A673 (cell line): Measurements from ENCODE around the gene PHYHIPL. TPM values are rescaled to one million over a fixed set of nuclear protein-coding genes. Genes with fewer than 3 reads are reported as not detected.
"Not testable (repeated sequence)": the region's sequence is repeated elsewhere in the genome, so short reads cannot be mapped to it uniquely, and the experiment has no call there.

Source experiments
- BruUV-seq: library from RNA; stranded (reverse); fragments of 400-500 nt; replicated peaks from 2 replicates; lab custom pipeline; 2021; lab: Mats Ljungman, UMichigan
- CTCF ChIA-PET: fragments of 300-600 bp; sonication (Branson Sonifier 250); formaldehyde crosslinking; loops from one replicate; lab custom pipeline; 2022; ENCODE audit warnings: antibody characterized with exemption; lab: Charles Lee
- POLR2A ChIA-PET: fragments of 300-600 bp; sonication (Branson Sonifier 250); formaldehyde crosslinking; loops from one replicate; lab custom pipeline; 2022; ENCODE audit warnings: antibody characterized with exemption; ENCODE audit not compliant: low non-redundant PET; lab: Charles Lee
- DNase-seq: peaks from one replicate; pipeline ENCODE4 v3.0.0-alpha.2; 2015; ENCODE audit warnings: low spot score
- H3K27ac ChIP-seq: fragments of 200-600 bp; sonication (generic); 2 replicates; pipeline ENCODE4 v1.5.1; 2016; ENCODE audit warnings: mixed run types, low read depth, mild to moderate bottlenecking, mixed read lengths, antibody characterized with exemption, low read length; ENCODE audit not compliant: poor library complexity, severe bottlenecking
- H3K27me3 ChIP-seq: fragments of 200-600 bp; sonication (generic); replicated peaks from 2 replicates; pipeline ENCODE4 v1.6.1; 2017; ENCODE audit warnings: mixed run types, low read depth, mild to moderate bottlenecking, mixed read lengths, antibody characterized with exemption, low read length; ENCODE audit not compliant: insufficient read depth, poor library complexity
- H3K36me3 ChIP-seq: fragments of 200-600 bp; sonication (generic); 2 replicates; pipeline ENCODE4 v1.6.1; 2016; ENCODE audit warnings: mixed run types, mild to moderate bottlenecking, mixed read lengths, antibody characterized with exemption, low read length; ENCODE audit not compliant: insufficient read depth, poor library complexity, severe bottlenecking
- H3K4me1 ChIP-seq: fragments of 200-600 bp; sonication (generic); 2 replicates; pipeline ENCODE4 v1.6.1; 2017; ENCODE audit warnings: mixed run types, mild to moderate bottlenecking, mixed read lengths, antibody characterized with exemption, low read length; ENCODE audit not compliant: insufficient read depth, poor library complexity, severe bottlenecking
- H3K4me3 ChIP-seq: fragments of 200-600 bp; sonication (generic); 2 replicates; pipeline ENCODE4 v1.5.1; 2016; ENCODE audit warnings: low read depth, mixed run types, mild to moderate bottlenecking, mixed read lengths, low read length; ENCODE audit not compliant: poor library complexity, severe bottlenecking
- H3K9me3 ChIP-seq: fragments of 200-600 bp; sonication (generic); 2 replicates; pipeline ENCODE4 v1.6.1; 2016; ENCODE audit warnings: mixed run types, low read depth, mild to moderate bottlenecking, mixed read lengths, antibody characterized with exemption, low read length; ENCODE audit not compliant: poor library complexity, severe bottlenecking
- CTCF ChIP-seq: fragments of 300-800, 200-600 bp; sonication (generic); conservative IDR thresholded peaks from 2 replicates; pipeline ENCODE4 v1.5.1; 2017; ENCODE audit warnings: low read depth, mild to moderate bottlenecking, antibody characterized with exemption, low read length, moderate library complexity, mixed read lengths
- EZH2 ChIP-seq: fragments of 200-600 bp; sonication (generic); IDR thresholded peaks from 2 replicates; pipeline ENCODE4 v1.6.1; 2017; ENCODE audit warnings: borderline replicate concordance, low read depth, mild to moderate bottlenecking, mixed read lengths, antibody characterized with exemption, low read length; ENCODE audit not compliant: poor library complexity, severe bottlenecking
- intact Hi-C: fragments of 100-400 bp; cut with micrococcal nuclease; formaldehyde crosslinking; loops from one replicate; pipeline ENCODE4 v1.10.0; 2022; ENCODE audit not compliant: unreplicated experiment
- total RNA-seq: library from RNA; stranded (reverse); gene quantifications from 2 replicates; pipeline ENCODE4 v1.2.3, GENCODE V29; 2021

PHYHIPL gene
- total RNA-seq, 1 experiment from 2014 or later = 0.97 TPM

- no TSS peak for BruUV-seq
- Histone ChIP-seq H3K9me3 (no peaks in the 10 kb centered on the region), H3K4me1 (no peaks in the 10 kb centered on the region), H3K4me3 (no peak overlapping the region), H3K27me3 (peaks cover 23% of the 10 kb centered on the region), H3K36me3 (no peaks in the 10 kb centered on the region), H3K27ac (no peak overlapping the region)
- intact Hi-C loops = no loop called here
- ChIA-PET POLR2A (no interaction called here), CTCF (no interaction called here)
- DNase-seq = no peak
- TF ChIP-seq CTCF = no peak
Measured at GRCh38 chr10:59216178-59216869, 39.9 kb downstream of the PHYHIPL start.

- intact Hi-C loops = loop anchor here (5.0 kb wide), 1 partner anchor 270 kb away; no protein-coding TSS in a partner anchor
- ChIA-PET POLR2A (no interaction called here), CTCF (no interaction called here)
- H3K4me1 ChIP-seq = no peaks in the 10 kb centered on the region
- TF ChIP-seq CTCF (no peak), EZH2 (no peak)
- no peaks in the 10 kb centered on the region for H3K36me3 ChIP-seq
- no peak for DNase-seq
- H3K9me3 ChIP-seq = no peaks in the 10 kb centered on the region
- H3K4me3 ChIP-seq = no peak overlapping the region
- BruUV-seq = no TSS peak
- no peak overlapping the region for H3K27ac ChIP-seq
- H3K27me3 ChIP-seq = no peaks in the 10 kb centered on the region
Measured at GRCh38 chr10:59222788-59223187, 46.3 kb downstream of the PHYHIPL start.

- POLR2A ChIA-PET, DNase-seq, H3K36me3 ChIP-seq, H3K27me3 ChIP-seq, H3K4me1 ChIP-seq, BruUV-seq, H3K9me3 ChIP-seq, H3K27ac ChIP-seq, CTCF ChIA-PET, H3K4me3 ChIP-seq: not testable (repeated sequence)
- intact Hi-C loops = loop anchor here (5.0 kb wide), 1 partner anchor 271 kb away; no protein-coding TSS in a partner anchor
Measured at GRCh38 chr10:59223597-59223996, 47.2 kb downstream of the PHYHIPL start.

GRCh38 chr10:59225211-59225610 is 48.8 kb downstream of the PHYHIPL start:
- POLR2A ChIA-PET = no interaction called here
- H3K36me3 ChIP-seq = no peaks in the 10 kb centered on the region
- no peak overlapping the region for H3K27ac ChIP-seq
- H3K9me3 ChIP-seq = no peaks in the 10 kb centered on the region
- CTCF ChIA-PET = no interaction called here
- no peaks in the 10 kb centered on the region for H3K27me3 ChIP-seq
- TF ChIP-seq EZH2 (no peak), CTCF (no peak)
- intact Hi-C loops = loop anchor here (5.0 kb wide), 1 partner anchor 443 kb away; no protein-coding TSS in a partner anchor
- BruUV-seq = no TSS peak
- DNase-seq = no peak
- H3K4me1 ChIP-seq = no peaks in the 10 kb centered on the region
- no peak overlapping the region for H3K4me3 ChIP-seq
